PC-9 (cell line): ENCODE data around the gene GPR75. TPM values are rescaled to one million over a fixed set of nuclear protein-coding genes. Genes with fewer than 3 reads are reported as not detected.

Source experiments
- BruUV-seq: library from RNA; stranded (reverse); fragments of 400-500 nt; replicated peaks from 2 replicates; lab custom pipeline; 2021; lab: Mats Ljungman, UMichigan
- CTCF ChIA-PET: fragments of 300-600 bp; sonication (Branson Sonifier 250); formaldehyde crosslinking; loops from one replicate; lab custom pipeline; 2022; ENCODE audit warnings: antibody characterized with exemption; lab: Charles Lee
- POLR2A ChIA-PET: fragments of 300-600 bp; sonication (Branson Sonifier 250); formaldehyde crosslinking; loops from one replicate; lab custom pipeline; 2022; ENCODE audit warnings: antibody characterized with exemption; ENCODE audit not compliant: unreplicated experiment; lab: Charles Lee
- DNase-seq, 2 experiments: peaks; one replicate each; pipeline versions ENCODE4 v3.0.0 to v3.0.0-alpha.2; 2015 to 2022; ENCODE audit warnings: mixed read lengths in 1 of 2
- H2AFZ ChIP-seq: fragments of 200-600 bp; sonication (generic); 2 replicates; pipeline ENCODE4 v1.8.1; 2017; ENCODE audit warnings: antibody characterized with exemption
- H3F3A ChIP-seq: fragments of 200-600 bp; sonication (generic); 2 replicates; pipeline ENCODE4 v1.8.1; 2017; ENCODE audit warnings: antibody characterized with exemption, mild to moderate bottlenecking, low read depth; ENCODE audit not compliant: insufficient read depth
- H3K27ac ChIP-seq: fragments of 200-600 bp; sonication (generic); 2 replicates; pipeline ENCODE4 v1.6.1; 2016; ENCODE audit warnings: mixed run types
- H3K27me3 ChIP-seq: fragments of 200-600 bp; sonication (generic); 2 replicates; pipeline ENCODE4 v1.6.1; 2016; ENCODE audit warnings: low read depth, mixed run types; ENCODE audit not compliant: insufficient read depth
- H3K36me3 ChIP-seq: fragments of 200-600 bp; sonication (generic); 2 replicates; pipeline ENCODE4 v1.6.1; 2016; ENCODE audit warnings: low read depth, mixed run types
- H3K4me1 ChIP-seq: fragments of 200-600 bp; sonication (generic); replicated peaks from 2 replicates; pipeline ENCODE4 v1.6.1; 2016; ENCODE audit warnings: mixed run types; ENCODE audit not compliant: insufficient read depth
- H3K4me2 ChIP-seq: fragments of 200-600 bp; sonication (generic); 2 replicates; pipeline ENCODE4 v1.6.1; 2017; ENCODE audit warnings: mixed run types
- H3K4me3 ChIP-seq: fragments of 200-600 bp; sonication (generic); 2 replicates; pipeline ENCODE4 v1.6.1; 2016; ENCODE audit warnings: mixed run types
- H3K79me2 ChIP-seq: fragments of 200-600 bp; sonication (generic); 2 replicates; pipeline ENCODE4 v1.6.1; 2017; ENCODE audit warnings: low read depth, mixed run types
- H3K9me2 ChIP-seq: fragments of 200-600 bp; sonication (generic); 2 replicates; pipeline ENCODE4 v1.8.1; 2017; ENCODE audit warnings: mild to moderate bottlenecking; ENCODE audit not compliant: insufficient read depth
- H3K9me3 ChIP-seq: fragments of 200-600 bp; sonication (generic); 2 replicates; pipeline ENCODE4 v1.8.1; 2016; ENCODE audit warnings: low read depth; ENCODE audit not compliant: insufficient read depth
- H4K20me1 ChIP-seq: fragments of 200-600 bp; sonication (generic); 2 replicates; pipeline ENCODE4 v1.8.1; 2017; ENCODE audit not compliant: insufficient read depth
- EZH2 ChIP-seq: fragments of 200-600 bp; sonication (generic); IDR thresholded peaks from 2 replicates; pipeline ENCODE4 v1.8.0; 2017; ENCODE audit warnings: antibody characterized with exemption, low read depth
- intact Hi-C: fragments of 100-400 bp; cut with micrococcal nuclease; formaldehyde crosslinking; loops from one replicate; pipeline ENCODE4 v1.10.0; 2022; ENCODE audit not compliant: unreplicated experiment
- microRNA-seq: library from miRNA; unstranded; fragments of <30 nt; microRNA quantifications from one replicate; pipeline ENCODE4 v1.2.0, GENCODE V29; 2021; ENCODE audit warnings: borderline number of aligned reads, borderline replicate concordance
- total RNA-seq: library from RNA; stranded (reverse); gene quantifications from 2 replicates; pipeline ENCODE4 v1.2.3, GENCODE V29; 2021
- TF ChIP-seq, protein P1 (sequence below): fragments of 200-600 bp; sonication (generic); conservative IDR thresholded peaks from 2 replicates; pipeline ENCODE4 v1.6.1; 2017; ENCODE audit warnings: mixed run types, antibody characterized with exemption, mild to moderate bottlenecking, moderate library complexity

Gene GPR75
- total RNA-seq, 1 experiment from 2014 or later, result 3.7 TPM

- Histone ChIP-seq H3K27me3 (no peaks in the 10 kb centered on the region), H3K36me3 (peaks cover 69% of the 10 kb centered on the region), H3K4me3 (no peak overlapping the region), H3F3A (peaks cover 5% of the 10 kb centered on the region), H3K9me2 (no peaks in the 10 kb centered on the region), H4K20me1 (no peaks in the 10 kb centered on the region), H3K27ac (no peak overlapping the region), H3K4me1 (no peaks in the 10 kb centered on the region), H3K79me2 (no peaks in the 10 kb centered on the region), H2AFZ (no peak overlapping the region), H3K9me3 (no peaks in the 10 kb centered on the region), H3K4me2 (no peak overlapping the region)
- DNase-seq, result no peak
- intact Hi-C loops, result no loop called here
- BruUV-seq, result no TSS peak
- ChIA-PET POLR2A (no interaction called here), CTCF (no interaction called here)
- TF ChIP-seq EZH2, result no peak
- TF ChIP-seq, protein P1, sequence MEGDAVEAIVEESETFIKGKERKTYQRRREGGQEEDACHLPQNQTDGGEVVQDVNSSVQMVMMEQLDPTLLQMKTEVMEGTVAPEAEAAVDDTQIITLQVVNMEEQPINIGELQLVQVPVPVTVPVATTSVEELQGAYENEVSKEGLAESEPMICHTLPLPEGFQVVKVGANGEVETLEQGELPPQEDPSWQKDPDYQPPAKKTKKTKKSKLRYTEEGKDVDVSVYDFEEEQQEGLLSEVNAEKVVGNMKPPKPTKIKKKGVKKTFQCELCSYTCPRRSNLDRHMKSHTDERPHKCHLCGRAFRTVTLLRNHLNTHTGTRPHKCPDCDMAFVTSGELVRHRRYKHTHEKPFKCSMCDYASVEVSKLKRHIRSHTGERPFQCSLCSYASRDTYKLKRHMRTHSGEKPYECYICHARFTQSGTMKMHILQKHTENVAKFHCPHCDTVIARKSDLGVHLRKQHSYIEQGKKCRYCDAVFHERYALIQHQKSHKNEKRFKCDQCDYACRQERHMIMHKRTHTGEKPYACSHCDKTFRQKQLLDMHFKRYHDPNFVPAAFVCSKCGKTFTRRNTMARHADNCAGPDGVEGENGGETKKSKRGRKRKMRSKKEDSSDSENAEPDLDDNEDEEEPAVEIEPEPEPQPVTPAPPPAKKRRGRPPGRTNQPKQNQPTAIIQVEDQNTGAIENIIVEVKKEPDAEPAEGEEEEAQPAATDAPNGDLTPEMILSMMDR, result no peak
These were observed 48.2 kb downstream of the GPR75 start for GRCh38 chr2:53811601-53812000.

Small RNA genes lying within 50 kb of the gene (microRNA-seq; reads per million reads assigned to microRNA genes)
- gene MIR3682, result not detected

Other genes starting within 250 kb of the GPR75 start
- 2.7 and 5.0 TPM in 2 replicates for gene CHAC2, start 92.2 kb downstream of the GPR75 start, total RNA-seq
- gene ASB3, start 73.0 kb downstream of the GPR75 start, total RNA-seq, result 22.0 and 27.7 TPM in 2 replicates
- 34.9 and 35.7 TPM in 2 replicates for gene ERLEC1, start 72.9 kb downstream of the GPR75 start, total RNA-seq
- 58.3 and 99.5 TPM in 2 replicates for gene PSME4, start 111.0 kb upstream of the GPR75 start, total RNA-seq